Vagina (tissue), 2 donors: ENCODE results near the gene SPAG8. TPM values are rescaled to one million over a fixed set of nuclear protein-coding genes. Genes with fewer than 3 reads are reported as not detected.

ENCODE experiments used
- DNase-seq, 2 donors: peaks; one replicate each; pipeline ENCODE4 v3.0.0-alpha.2; 2017; ENCODE audit errors: extremely low spot score in 2 of 2
- H3K27ac ChIP-seq: fragments of 200-600 bp; sonication (generic); one replicate; pipeline ENCODE4 v1.5.1; 2019
- H3K27me3 ChIP-seq: fragments of 200-600 bp; sonication (generic); one replicate; pipeline ENCODE4 v1.5.1; 2019
- H3K36me3 ChIP-seq, 2 donors: fragments of 200-600 bp; sonication (generic); one replicate each; pipeline ENCODE4 v1.5.1; 2017 to 2019
- H3K4me1 ChIP-seq: fragments of 200-600 bp; sonication (generic); one replicate; pipeline ENCODE4 v1.5.1; 2019
- H3K4me3 ChIP-seq, 2 donors: fragments of 200-600 bp; sonication (generic); 1 replicate in 1 of 2; 2 replicates in 1 of 2; pipeline ENCODE4 v1.5.1; 2016 to 2019
- H3K9me3 ChIP-seq: fragments of 200-600 bp; sonication (generic); one replicate; pipeline ENCODE4 v1.5.1; 2019
- CTCF ChIP-seq, 3 experiments: fragments of 450-650 bp in 2 of 3; fragments of 200-600 bp in 1 of 3; sonication (generic) in 1 of 3; IDR thresholded peaks; one replicate each; pipeline ENCODE4 v1.5.1; 2017 to 2019; ENCODE audit warnings: antibody characterized with exemption in 3 of 3, mild to moderate bottlenecking in 2 of 3, moderate library complexity in 2 of 3
- POLR2A ChIP-seq, 2 donors: fragments of 450-650 bp; IDR thresholded peaks; one replicate each; pipeline ENCODE4 v1.6.1; 2017; ENCODE audit warnings: antibody characterized with exemption in 2 of 2, mild to moderate bottlenecking in 2 of 2, moderate library complexity in 2 of 2
- POLR2AphosphoS5 ChIP-seq, 2 donors: sonication (generic); formaldehyde crosslinking; IDR thresholded peaks; one replicate each; pipeline ENCODE4 v1.9.0; 2017; ENCODE audit warnings: antibody characterized with exemption in 2 of 2, mild to moderate bottlenecking in 2 of 2, low read depth in 1 of 2; ENCODE audit not compliant: insufficient read depth in 1 of 2
- intact Hi-C: fragments of 100-400 bp; cut with DNase I; formaldehyde crosslinking; loops from one replicate; pipeline ENCODE4 v1.15.1; 2023
- total RNA-seq: library from RNA; depleted of rRNA; stranded (reverse); fragments of >200 nt; gene quantifications from one replicate; pipeline ENCODE4 v1.2.3, GENCODE V29; 2016

SPAG8 gene
- total RNA-seq, 1 donor from 2014 or later = not detected

- no peaks in the 10 kb centered on the region for H3K27me3 ChIP-seq
- TF ChIP-seq POLR2AphosphoS5 (IDR thresholded peaks at IDR 0.05; ENCODE audit: insufficient read depth in 1 of 2, low read depth in 1 of 2) (no peak), POLR2A (IDR thresholded peaks at IDR 0.05) (no peak), CTCF (IDR thresholded peaks at IDR 0.05) (no peak)
- no peak overlapping the region for H3K4me3 ChIP-seq
- peak in 1 of 2 donors; percentile 76 for DNase-seq
- intact Hi-C loops = no loop called here
- no peaks in the 10 kb centered on the region for H3K36me3 ChIP-seq
- no peak overlapping the region for H3K27ac ChIP-seq
- H3K9me3 ChIP-seq = no peaks in the 10 kb centered on the region
- peaks cover 13% of the 10 kb centered on the region for H3K4me1 ChIP-seq
These were observed 46.4 kb upstream of the SPAG8 start for GRCh38 chr9:35858458-35858857.

- H3K27me3 ChIP-seq = no peaks in the 10 kb centered on the region
- TF ChIP-seq POLR2AphosphoS5 (IDR thresholded peaks at IDR 0.05; ENCODE audit: insufficient read depth in 1 of 2, low read depth in 1 of 2) (no peak), POLR2A (IDR thresholded peaks at IDR 0.05) (no peak)
These were observed 44.8 kb upstream of the SPAG8 start for GRCh38 chr9:35856882-35857281.

GRCh38 chr9:35856206-35856605 is 44.1 kb upstream of the SPAG8 start:
- no peaks in the 10 kb centered on the region for H3K27me3 ChIP-seq

More at GRCh38 chr9:35856882-35857281, 44.8 kb upstream of the SPAG8 start:
- no peaks in the 10 kb centered on the region for H3K9me3 ChIP-seq
- intact Hi-C loops = no loop called here
- no peak overlapping the region for H3K27ac ChIP-seq
- H3K4me1 ChIP-seq = peaks cover 13% of the 10 kb centered on the region
- no peak overlapping the region for H3K4me3 ChIP-seq
- H3K36me3 ChIP-seq = no peaks in the 10 kb centered on the region
- DNase-seq = peak in 1 of 2 donors; percentile 79

GRCh38 chr9:35854091-35854762 is 42.2 kb upstream of the SPAG8 start:
- intact Hi-C loops = no loop called here
- H3K36me3 ChIP-seq = no peaks in the 10 kb centered on the region

More at GRCh38 chr9:35856206-35856605, 44.1 kb upstream of the SPAG8 start:
- no peak overlapping the region for H3K27ac ChIP-seq
- no peak overlapping the region for H3K4me3 ChIP-seq
- H3K4me1 ChIP-seq = peaks cover 13% of the 10 kb centered on the region
- intact Hi-C loops = no loop called here
- DNase-seq = no peak
- TF ChIP-seq POLR2A (IDR thresholded peaks at IDR 0.05) (no peak), POLR2AphosphoS5 (IDR thresholded peaks at IDR 0.05; ENCODE audit: insufficient read depth in 1 of 2, low read depth in 1 of 2) (no peak), CTCF (IDR thresholded peaks at IDR 0.05) (no peak)
- no peaks in the 10 kb centered on the region for H3K9me3 ChIP-seq
- no peaks in the 10 kb centered on the region for H3K36me3 ChIP-seq

More at GRCh38 chr9:35854091-35854762, 42.2 kb upstream of the SPAG8 start:
- TF ChIP-seq POLR2AphosphoS5 (IDR thresholded peaks at IDR 0.05; ENCODE audit: insufficient read depth in 1 of 2, low read depth in 1 of 2) (no peak), POLR2A (IDR thresholded peaks at IDR 0.05) (no peak), CTCF (IDR thresholded peaks at IDR 0.05) (no peak)
- Histone ChIP-seq H3K27ac (no peak overlapping the region), H3K4me1 (no peaks in the 10 kb centered on the region), H3K27me3 (no peaks in the 10 kb centered on the region), H3K4me3 (no peak overlapping the region), H3K9me3 (no peaks in the 10 kb centered on the region)
- peak; percentile 61 to 62 for DNase-seq
